D721Med (cell line): ENCODE measurements around the gene SYP.

Experiments
- DNase-seq: peaks from one replicate; pipeline ENCODE4 v3.0.0; 2011; ENCODE audit warnings: low spot score; ENCODE audit not compliant: insufficient read length
- FAIRE-seq: peaks from 2 replicates; lab custom pipeline; 2011; peaks lifted over from hg19 to GRCh38; lab: Jason Lieb, UNC
- CTCF ChIP-seq: IDR thresholded peaks from 2 replicates; pipeline ENCODE4 v1.5.1; 2012; ENCODE audit warnings: mild to moderate bottlenecking, control low read depth; ENCODE audit not compliant: insufficient read depth; ENCODE audit errors: missing control alignments

Gene SYP

GRCh38 chrX:49186125-49187027 is 13.6 kb downstream of the SYP start, which contains the start of gene PRICKLE3:
Gene PRICKLE3, minus strand, starts transcription at chrX:49186373. Its CDS starts 76 bp downstream, at chrX:49186297.
- TF ChIP-seq CTCF = peak; percentile 29
- no peak for DNase-seq
- FAIRE-seq = no peak

- no peak for TF ChIP-seq CTCF
- no peak for FAIRE-seq
- DNase-seq = no peak
These were observed 15.4 kb downstream of the SYP start for GRCh38 chrX:49184294-49185281.

- no peak for TF ChIP-seq CTCF
- FAIRE-seq = no peak
- no peak for DNase-seq
These were observed 16.2 kb downstream of the SYP start for GRCh38 chrX:49183701-49184281.

GRCh38 chrX:49179358-49179757 is 20.6 kb downstream of the SYP start:
- DNase-seq = no peak
- TF ChIP-seq CTCF = no peak
- FAIRE-seq = no peak

GRCh38 chrX:49178537-49178936 is 21.5 kb downstream of the SYP start:
- FAIRE-seq = no peak
- no peak for TF ChIP-seq CTCF
- no peak for DNase-seq

- no peak for DNase-seq
- no peak for TF ChIP-seq CTCF
- FAIRE-seq = no peak
These were observed 22.0 kb downstream of the SYP start for GRCh38 chrX:49177873-49178480.
